HCT116 (cell line): ENCODE results near the gene CENPM. TPM values are rescaled to one million over a fixed set of nuclear protein-coding genes. Genes with fewer than 3 reads are reported as not detected.

Experiments used
- ATAC-seq: fragments of 200-7000 bp; cut with Tn5 transposase; 2 replicates; pipeline ENCODE4 v1.9.1; 2020; ENCODE audit warnings: mild to moderate bottlenecking, moderate library complexity
- BruUV-seq: library from RNA; stranded (reverse); fragments of 400-500 nt; replicated peaks from 2 replicates; lab custom pipeline; 2021; lab: Mats Ljungman, UMichigan
- CTCF ChIA-PET: fragments of 300-600 bp; sonication (Branson Sonifier 250); formaldehyde crosslinking; loops from one replicate; lab custom pipeline; 2021; ENCODE audit warnings: antibody characterized with exemption; lab: Charles Lee
- POLR2A ChIA-PET: fragments of 300-600, 350-600 bp; sonication (Branson Sonifier 250); formaldehyde crosslinking; loops from one replicate; lab custom pipeline; 2021; ENCODE audit warnings: antibody characterized with exemption; lab: Charles Lee
- RAD21 ChIA-PET, 2 experiments: fragments of 300-600 bp; sonication (Branson Sonifier 250); formaldehyde crosslinking; loops; one replicate each; lab custom pipeline; 2023; ENCODE audit warnings: low total read pairs in 2 of 2; ENCODE audit not compliant: uncharacterized antibody in 2 of 2, unreplicated experiment in 2 of 2, low non-redundant PET in 1 of 2; lab: Charles Lee
- DNase-seq: peaks from one replicate; pipeline ENCODE4 v3.0.0-alpha.2; 2010; ENCODE audit warnings: low read depth, low spot score
- H2AFZ ChIP-seq: fragments of 200-600 bp; shearing (Covaris generic), sonication (generic); 2 replicates; pipeline ENCODE4 v1.6.1; 2017; ENCODE audit warnings: low read depth, mixed run types, mixed read lengths, antibody characterized with exemption, low read length; ENCODE audit not compliant: poor library complexity, severe bottlenecking
- H3K27ac ChIP-seq: 2 replicates; pipeline ENCODE4 v1.5.1; 2012; ENCODE audit warnings: low read depth, low read length
- H3K27me3 ChIP-seq: fragments of 200-600 bp; sonication (generic); 2 replicates; pipeline ENCODE4 v1.6.1; 2016; ENCODE audit warnings: mixed run types, low read length, mixed read lengths; ENCODE audit not compliant: insufficient read depth
- H3K36me3 ChIP-seq, 2 experiments: fragments of 200-500 bp in 1 of 2; fragments of 200-600 bp in 1 of 2; sonication (Bioruptor generic) in 1 of 2; sonication (generic) in 1 of 2; 2 replicates each; pipeline versions ENCODE4 v1.5.1 to v1.6.1; 2014 to 2016; ENCODE audit warnings: low read length in 2 of 2, inconsistent platforms in 1 of 2, mixed read lengths in 1 of 2, mixed run types in 1 of 2; ENCODE audit not compliant: insufficient read depth in 2 of 2, control insufficient read depth in 1 of 2
- H3K4me1 ChIP-seq, 2 experiments: fragments of 200-600 bp in 1 of 2; sonication (generic) in 1 of 2; 2 replicates each; pipeline versions ENCODE4 v1.5.1 to v1.6.1; 2012 to 2017; ENCODE audit warnings: low read length in 2 of 2, inconsistent platforms in 1 of 2, mild to moderate bottlenecking in 1 of 2, mixed read lengths in 1 of 2, mixed run types in 1 of 2, moderate library complexity in 1 of 2; ENCODE audit not compliant: insufficient read depth in 2 of 2, control insufficient read depth in 1 of 2
- H3K4me2 ChIP-seq: fragments of 200-600 bp; sonication (generic); 2 replicates; pipeline ENCODE4 v1.6.1; 2017; ENCODE audit warnings: mixed run types, low read length, mixed read lengths
- H3K4me3 ChIP-seq, 2 experiments: fragments of 200-600 bp in 1 of 2; sonication (generic) in 1 of 2; replicated peaks in 1 of 2; 2 replicates each; pipeline ENCODE4 v1.5.1; 2011 to 2016; ENCODE audit warnings: low read length in 2 of 2, control low read depth in 1 of 2, low read depth in 1 of 2, mild to moderate bottlenecking in 1 of 2, mixed read lengths in 1 of 2, mixed run types in 1 of 2
- H3K79me2 ChIP-seq: fragments of 200-600 bp; sonication (generic); 2 replicates; pipeline ENCODE4 v1.6.1; 2017; ENCODE audit warnings: mild to moderate bottlenecking, mixed run types, low read length, moderate library complexity, mixed read lengths; ENCODE audit not compliant: insufficient read depth
- H3K9ac ChIP-seq: fragments of 200-600 bp; sonication (generic); 2 replicates; pipeline ENCODE4 v1.6.1; 2016; ENCODE audit warnings: low read length, mixed read lengths
- H3K9me2 ChIP-seq: fragments of 200-600 bp; sonication (generic), shearing (Covaris generic); 2 replicates; pipeline ENCODE4 v1.6.1; 2017; ENCODE audit warnings: mixed run types, mild to moderate bottlenecking, moderate library complexity; ENCODE audit not compliant: insufficient read depth
- H3K9me3 ChIP-seq, 2 experiments: fragments of 200-500 bp in 1 of 2; fragments of 200-600 bp in 1 of 2; sonication (Bioruptor generic) in 1 of 2; sonication (generic) in 1 of 2; 2 replicates each; pipeline ENCODE4 v1.6.1; 2014 to 2017; ENCODE audit warnings: low read length in 2 of 2, mixed read lengths in 2 of 2, inconsistent platforms in 1 of 2, low read depth in 1 of 2, mild to moderate bottlenecking in 1 of 2, mixed run types in 1 of 2, moderate library complexity in 1 of 2; ENCODE audit not compliant: control insufficient read depth in 1 of 2, insufficient read depth in 1 of 2
- H4K20me1 ChIP-seq: fragments of 200-600 bp; sonication (generic), shearing (Covaris generic); 2 replicates; pipeline ENCODE4 v1.6.1; 2017; ENCODE audit warnings: mixed run types, mild to moderate bottlenecking, moderate library complexity; ENCODE audit not compliant: insufficient read depth
- ATF3 ChIP-seq: IDR thresholded peaks from 2 replicates; pipeline ENCODE4 v1.6.1; 2012
- CTCF ChIP-seq, 3 experiments: fragments of 200-600 bp in 1 of 3; sonication (generic) in 1 of 3; IDR thresholded peaks in 2 of 3; conservative IDR thresholded peaks in 1 of 3; 2 replicates each; pipeline ENCODE4 v1.5.1; 2012 to 2017; ENCODE audit warnings: low read depth in 2 of 3, low read length in 2 of 3, antibody characterized with exemption in 1 of 3, borderline replicate concordance in 1 of 3, control low read depth in 1 of 3, mild to moderate bottlenecking in 1 of 3, mixed read lengths in 1 of 3, mixed run types in 1 of 3, moderate library complexity in 1 of 3; ENCODE audit not compliant: insufficient read depth in 1 of 3
- EGR1 ChIP-seq: IDR thresholded peaks from 2 replicates; pipeline ENCODE4 v1.6.1; 2012; ENCODE audit warnings: low read depth
- JUND ChIP-seq: IDR thresholded peaks from 2 replicates; pipeline ENCODE4 v1.6.1; 2012
- POLR2AphosphoS5 ChIP-seq: IDR thresholded peaks from 2 replicates; pipeline ENCODE4 v1.6.1; 2011; ENCODE audit warnings: mild to moderate bottlenecking, low read depth, low read length, moderate library complexity
- SIN3A ChIP-seq: IDR thresholded peaks from 2 replicates; pipeline ENCODE4 v1.6.1; 2012; ENCODE audit warnings: low read depth
- SP1 ChIP-seq: IDR thresholded peaks from 2 replicates; pipeline ENCODE4 v1.6.1; 2012; ENCODE audit warnings: low read depth
- SRF ChIP-seq: IDR thresholded peaks from 2 replicates; pipeline ENCODE4 v1.6.1; 2012; ENCODE audit warnings: low read depth
- intact Hi-C: fragments of 100-400 bp; cut with micrococcal nuclease; formaldehyde crosslinking; loops from 2 replicates; pipeline ENCODE4 v1.10.0; 2022
- total RNA-seq: library from RNA; stranded (reverse); gene quantifications from one replicate; pipeline ENCODE4 v1.2.1, GENCODE V29; 2021; ENCODE audit not compliant: unreplicated experiment

Gene CENPM
- total RNA-seq, 1 experiment from 2014 or later, result 44.7 TPM

- H3K9ac ChIP-seq, result no peak overlapping the region
- RAD21 ChIA-PET, result no interaction called here
- no peak for DNase-seq
- TF ChIP-seq SRF (no peak), POLR2AphosphoS5 (no peak), SIN3A (no peak), ATF3 (no peak), CTCF (IDR thresholded peaks at IDR 0.05 in 2 of 3, conservative IDR thresholded peaks at IDR 0.05 in 1 of 3; ENCODE audit: borderline replicate concordance in 1 of 3, insufficient read depth in 1 of 3, low read depth in 2 of 3, low read length in 2 of 3) (no peak), EGR1 (no peak)
- TF ChIP-seq, all 23 proteins: peak for 0
- H3K27me3 ChIP-seq, result no peaks in the 10 kb centered on the region
- no peaks in the 10 kb centered on the region for H3K9me2 ChIP-seq
- no peak for ATAC-seq
- no peaks in the 10 kb centered on the region for H4K20me1 ChIP-seq
- CTCF ChIA-PET, result no interaction called here
- H3K9me3 ChIP-seq, result no peaks in the 10 kb centered on the region
- no peak overlapping the region for H2AFZ ChIP-seq
- H3K79me2 ChIP-seq, result no peaks in the 10 kb centered on the region
- H3K4me3 ChIP-seq, result no peak overlapping the region
- H3K27ac ChIP-seq, result no peak overlapping the region
- no TSS peak for BruUV-seq
- H3K4me2 ChIP-seq, result no peak overlapping the region
- no peaks in the 10 kb centered on the region; a peak in 1 of 4 replicates for H3K36me3 ChIP-seq
- intact Hi-C loops, result no loop called here
- H3K4me1 ChIP-seq, result no peaks in the 10 kb centered on the region
- POLR2A ChIA-PET, result interaction anchor here (0.5 kb wide), 1 partner anchor 70 kb away, joined by 3 read pairs; no protein-coding TSS in a partner anchor
Observed at GRCh38 chr22:41995211-41995610, 48.3 kb upstream of the CENPM start.

- H3K27ac ChIP-seq, result no peak overlapping the region
- no peak overlapping the region for H3K4me3 ChIP-seq
- intact Hi-C loops, result no loop called here
- no peaks in the 10 kb centered on the region for H3K4me1 ChIP-seq
- ChIA-PET RAD21 (no interaction called here), CTCF (no interaction called here), POLR2A (no interaction called here)
- H3K9me2 ChIP-seq, result no peaks in the 10 kb centered on the region
- H3K27me3 ChIP-seq, result no peaks in the 10 kb centered on the region
- no peaks in the 10 kb centered on the region for H4K20me1 ChIP-seq
- no peaks in the 10 kb centered on the region; a peak in 1 of 4 replicates for H3K36me3 ChIP-seq
- TF ChIP-seq SP1, result no peak
- no peak for TF ChIP-seq JUND
- no peak for TF ChIP-seq CTCF (IDR thresholded peaks at IDR 0.05 in 2 of 3, conservative IDR thresholded peaks at IDR 0.05 in 1 of 3; ENCODE audit: borderline replicate concordance in 1 of 3, insufficient read depth in 1 of 3, low read depth in 2 of 3, low read length in 2 of 3)
- TF ChIP-seq EGR1, result no peak
- ATAC-seq (no peak), DNase-seq (no peak)
- no peaks in the 10 kb centered on the region for H3K79me2 ChIP-seq
- H3K9me3 ChIP-seq, result no peaks in the 10 kb centered on the region
- H3K4me2 ChIP-seq, result no peak overlapping the region
- no peak overlapping the region for H2AFZ ChIP-seq
- H3K9ac ChIP-seq, result no peak overlapping the region
- BruUV-seq, result no TSS peak
Observed at GRCh38 chr22:41992496-41992895, 45.5 kb upstream of the CENPM start.
